ENCODE data around the gene PDE4D. TPM values are rescaled to one million over a fixed set of nuclear protein-coding genes. Genes with fewer than 3 reads are reported as not detected.

Gene PDE4D
- total RNA-seq, 1 experiment from 2014 or later = 2.4 TPM

GRCh38 chr5:59757442-59757841 is 136.1 kb downstream of the PDE4D start:
- ATAC-seq (no peak), DNase-seq (ENCODE audit: low read depth, low spot score) (no peak)
- ChIA-PET CTCF (no interaction called here), POLR2A (no interaction called here)
- no peaks in the 10 kb centered on the region for H3K36me3 ChIP-seq (ENCODE audit: control insufficient read depth, insufficient read depth, low read length)
- no peak overlapping the region for H3K27ac ChIP-seq (ENCODE audit: low read length)
- H3K4me3 ChIP-seq (ENCODE audit: low read depth in 2 of 2, low read length in 2 of 2) = no peak overlapping the region
- in situ Hi-C loops (cut with HindIII; ENCODE audit: low pct_unique_long_range_greater_than_20kb, low sequenced_read_pairs) = no loop called here
- no peaks in the 10 kb centered on the region for H3K4me1 ChIP-seq (ENCODE audit: control insufficient read depth, insufficient read depth, low read length)
- no peaks in the 10 kb centered on the region for H3K9me3 ChIP-seq (ENCODE audit: control insufficient read depth, insufficient read depth, low read depth, low read length)
- TF ChIP-seq REST (IDR thresholded peaks at IDR 0.05; ENCODE audit: insufficient read depth in 1 of 2, low read depth in 2 of 2, low read length in 1 of 2) = no peak
- no peak for TF ChIP-seq CTCF (IDR thresholded peaks at IDR 0.05)
- no peak for TF ChIP-seq POLR2AphosphoS5 (IDR thresholded peaks at IDR 0.05; ENCODE audit: low read depth, low read length)
- no peak for TF ChIP-seq SIN3A (IDR thresholded peaks at IDR 0.05; ENCODE audit: borderline replicate concordance, insufficient read depth, low read depth, low read length)
- no peak for TF ChIP-seq TCF7L2 (IDR thresholded peaks at IDR 0.05; ENCODE audit: low read depth, low read length)
- no peaks in the 10 kb centered on the region for H3K27me3 ChIP-seq (ENCODE audit: control insufficient read depth, insufficient read depth, low read length)
- no TSS peak for BruUV-seq (replicated peaks)
- intact Hi-C loops (cut with micrococcal nuclease; ENCODE audit: unreplicated experiment) = no loop called here

- POLR2A ChIA-PET = no interaction called here
- intact Hi-C loops (cut with micrococcal nuclease; ENCODE audit: unreplicated experiment) = no loop called here
- Histone ChIP-seq H3K27ac (ENCODE audit: low read length) (no peak overlapping the region), H3K4me1 (ENCODE audit: control insufficient read depth, insufficient read depth, low read length) (no peaks in the 10 kb centered on the region), H3K4me3 (ENCODE audit: low read depth in 2 of 2, low read length in 2 of 2) (no peak overlapping the region), H3K27me3 (ENCODE audit: control insufficient read depth, insufficient read depth, low read length) (no peaks in the 10 kb centered on the region), H3K36me3 (ENCODE audit: control insufficient read depth, insufficient read depth, low read length) (no peaks in the 10 kb centered on the region), H3K9me3 (ENCODE audit: control insufficient read depth, insufficient read depth, low read depth, low read length) (no peaks in the 10 kb centered on the region)
- DNase-seq (ENCODE audit: low read depth, low spot score) = no peak
- BruUV-seq (replicated peaks) = no TSS peak
- TF ChIP-seq CTCF (IDR thresholded peaks at IDR 0.05) = no peak
- TF ChIP-seq REST (IDR thresholded peaks at IDR 0.05; ENCODE audit: insufficient read depth in 1 of 2, low read depth in 2 of 2, low read length in 1 of 2) = no peak
- no peak for TF ChIP-seq SIN3A (IDR thresholded peaks at IDR 0.05; ENCODE audit: borderline replicate concordance, insufficient read depth, low read depth, low read length)
- TF ChIP-seq POLR2AphosphoS5 (IDR thresholded peaks at IDR 0.05; ENCODE audit: low read depth, low read length) = no peak
- no peak for TF ChIP-seq TCF7L2 (IDR thresholded peaks at IDR 0.05; ENCODE audit: low read depth, low read length)
- CTCF ChIA-PET = no interaction called here
- ATAC-seq = no peak
- in situ Hi-C loops (cut with HindIII; ENCODE audit: low pct_unique_long_range_greater_than_20kb, low sequenced_read_pairs) = no loop called here
These were observed 137.0 kb downstream of the PDE4D start for GRCh38 chr5:59756373-59757035.
